Right lobe of liver (tissue), 4 donors: ENCODE results near the gene MRGPRG.

Source experiments
- CTCF ChIP-seq, 4 donors: fragments of 200-600 bp in 3 of 4; fragments of 450-650 bp in 1 of 4; IDR thresholded peaks; one replicate each; pipeline versions ENCODE4 v1.5.1 to v1.8.0; 2016 to 2022; ENCODE audit warnings: antibody characterized with exemption in 4 of 4, mild to moderate bottlenecking in 2 of 4
- POLR2A ChIP-seq: fragments of 450-650 bp; IDR thresholded peaks from one replicate; pipeline ENCODE4 v1.6.1; 2017; ENCODE audit warnings: antibody characterized with exemption, mild to moderate bottlenecking
- donor health status: DM: no; HTN: no; CAD: no.
- donor health status: DM: no; HTN: no; CAD: no.
- donor health status: DM: no; HTN: yes; CAD: no.

DNA sequence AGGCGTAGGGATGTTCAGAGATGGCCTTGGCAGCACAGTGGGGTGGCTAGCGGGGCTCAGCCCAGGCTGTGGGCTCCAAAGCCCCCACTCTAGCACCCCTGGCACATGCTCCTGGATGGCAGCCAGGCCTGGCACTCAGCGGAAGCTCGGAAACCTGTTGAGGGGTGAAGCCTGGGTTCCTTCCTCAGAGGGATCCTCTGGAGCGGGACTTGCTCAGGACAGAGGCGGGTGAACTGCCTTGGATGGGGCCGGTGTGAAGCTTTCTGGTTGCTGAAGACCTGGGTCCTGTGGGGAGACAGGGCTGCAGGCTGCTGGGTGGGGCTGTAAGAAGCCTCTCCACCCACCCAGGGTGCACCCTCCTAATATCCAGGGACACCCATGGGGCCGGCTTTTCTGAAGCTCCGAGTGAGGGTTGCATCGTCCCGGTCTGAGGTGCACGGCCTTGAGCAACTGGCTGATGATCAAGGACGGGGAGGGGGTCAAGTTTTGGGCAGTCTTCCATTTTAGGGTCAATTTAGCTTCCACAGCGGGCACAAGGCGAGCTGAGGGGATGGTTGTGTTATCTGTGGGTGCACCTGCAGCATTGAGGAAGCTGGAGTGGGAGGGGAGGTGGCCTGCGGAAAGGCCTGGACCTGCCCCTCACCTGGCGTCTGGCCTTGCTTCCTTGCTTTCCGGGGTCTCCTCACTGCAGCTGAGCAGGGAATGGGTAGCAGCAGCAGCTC, 8.4 kb upstream of the MRGPRG start:
- TF ChIP-seq POLR2A (no peak), CTCF (IDR thresholded peaks at IDR 0.05) (no peak)
